Activated naive CD4-positive, alpha-beta T cell treated with anti-CD3 and anti-CD28 coated beads for 36 hours (primary cell): Measurements from ENCODE around the gene AFG3L2. TPM values are rescaled to one million over a fixed set of nuclear protein-coding genes. Genes with fewer than 3 reads are reported as not detected.
A peak's percentile ranks its signal among the peaks of the same experiment; 100 is the strongest.
"Not testable (repeated sequence)": the region's sequence is repeated elsewhere in the genome, so short reads cannot be mapped to it uniquely, and the experiment has no call there.

Experiments used
- CTCF ChIA-PET: fragments of 350-600 bp; sonication (Branson Sonifier 250); formaldehyde crosslinking; loops from one replicate; lab custom pipeline; 2021; ENCODE audit warnings: antibody characterized with exemption; lab: Charles Lee
- DNase-seq: peaks from one replicate; pipeline ENCODE4 v3.0.0-alpha.2; 2020
- H3K27ac Mint-ChIP-seq: one replicate; pipeline ENCODE4 v1.8.0; 2021; ENCODE audit warnings: mild to moderate bottlenecking, mixed read lengths
- H3K27me3 Mint-ChIP-seq: one replicate; pipeline ENCODE4 v1.8.0; 2021; ENCODE audit warnings: low read depth, mixed read lengths
- H3K36me3 Mint-ChIP-seq: one replicate; pipeline ENCODE4 v1.8.0; 2021; ENCODE audit warnings: low read depth, mixed read lengths
- H3K4me1 Mint-ChIP-seq: one replicate; pipeline ENCODE4 v1.8.0; 2021; ENCODE audit warnings: low read depth, mixed read lengths
- H3K4me3 Mint-ChIP-seq: one replicate; pipeline ENCODE4 v1.8.0; 2021; ENCODE audit warnings: mild to moderate bottlenecking, moderate library complexity, mixed read lengths
- H3K9me3 Mint-ChIP-seq: one replicate; pipeline ENCODE4 v1.8.0; 2021; ENCODE audit warnings: mixed read lengths
- intact Hi-C: fragments of 100-400 bp; cut with micrococcal nuclease; formaldehyde crosslinking; loops from one replicate; pipeline ENCODE4 v1.15.1; 2023
- total RNA-seq, 2 experiments: library from RNA; stranded (reverse); gene quantifications; one replicate each; pipeline ENCODE4 v1.2.3, GENCODE V29; 2021

Gene AFG3L2
- total RNA-seq: 10 to 100 TPM; 41.8 to 42.9 TPM

DNA sequence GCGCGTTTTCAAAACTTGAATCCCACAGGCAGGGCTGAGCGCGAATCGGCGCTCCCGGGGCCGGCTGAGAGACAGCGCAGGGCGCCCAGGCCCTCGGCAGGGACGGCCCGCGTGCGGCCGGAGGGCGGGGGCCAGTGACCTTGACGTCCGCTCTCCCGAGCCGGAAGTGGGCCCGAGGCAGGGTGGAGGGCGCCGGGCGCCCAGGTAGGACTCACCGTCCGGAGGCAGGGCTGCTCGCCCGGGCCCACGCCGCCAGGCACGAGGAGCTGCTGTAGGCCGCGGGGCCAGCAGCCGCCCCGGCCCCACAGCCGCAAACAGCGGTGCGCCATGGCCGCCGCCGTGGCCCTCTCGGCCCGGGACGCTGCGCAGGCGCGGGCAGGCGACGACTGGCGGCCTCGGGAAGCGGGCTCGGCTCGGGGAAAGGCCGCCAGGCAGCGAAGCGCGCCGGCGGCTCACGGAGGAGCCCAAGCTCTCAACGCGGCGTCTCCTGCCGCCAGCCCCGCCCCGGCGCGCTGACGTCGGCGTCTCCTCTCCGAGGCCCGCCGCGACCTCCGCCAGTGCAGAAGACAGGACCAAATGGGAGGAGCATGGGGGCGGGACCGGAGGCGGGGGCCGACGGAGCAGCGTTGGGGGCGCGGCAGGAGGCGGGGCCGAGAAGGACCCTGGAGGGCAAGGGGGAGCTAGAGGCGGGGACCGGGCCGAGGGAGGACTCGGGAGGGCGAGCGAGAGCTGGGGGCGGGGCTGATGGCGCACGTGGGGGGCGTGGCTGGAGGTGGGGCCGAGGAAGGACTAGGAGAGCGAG lies at the start of gene AFG3L2:
Gene AFG3L2 (minus strand): TSS at position 474 of the 802 bp plus-strand sequence. CDS start 145 bp downstream, at position 329.
- CTCF ChIA-PET: interaction anchor here (0.7 to 1.5 kb wide), 2 partner anchors 14 to 16 kb away, joined by 4 to 6 read pairs; no protein-coding TSS in a partner anchor
- Mint-ChIP-seq H3K36me3 (peaks cover 15% of the 10 kb centered on the region), H3K4me1 (peaks cover 46% of the 10 kb centered on the region), H3K4me3 (peak within 1 kb of the TSS; percentile 90), H3K9me3 (no peaks in the 10 kb centered on the region), H3K27ac (peak within 1 kb of the TSS; percentile 82), H3K27me3 (no peaks in the 10 kb centered on the region)
- intact Hi-C loops: loop anchor here (1.0 to 2.0 kb wide), 15 partner anchors 30 to 1192 kb away; partner anchors contain the start of genes CEP192, CEP76, CHMP1B and IMPA2
- DNase-seq: peak; percentile 100

DNA sequence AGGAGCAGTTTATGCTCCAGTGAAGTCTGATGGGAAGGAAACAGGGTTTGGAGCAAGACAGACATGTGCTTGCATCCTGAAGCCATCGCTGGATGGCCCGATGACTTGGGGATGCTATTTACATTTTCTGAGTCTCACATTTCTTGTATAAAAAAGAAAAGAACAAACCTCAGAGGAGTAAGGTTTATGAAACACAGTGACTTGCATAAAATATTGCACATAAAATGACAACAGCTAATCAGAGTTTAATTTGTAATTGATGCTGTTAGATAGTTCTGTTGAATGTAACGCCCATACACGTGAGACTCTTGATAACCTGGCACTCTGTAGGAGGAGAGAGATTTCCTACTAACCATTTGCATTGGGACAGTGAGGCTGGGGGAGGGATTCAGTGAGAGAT lies 47.2 kb upstream of the AFG3L2 start:
- intact Hi-C loops: no loop called here
- H3K27me3 Mint-ChIP-seq: peaks cover 4% of the 10 kb centered on the region
- H3K4me3 Mint-ChIP-seq: no peak overlapping the region
- H3K4me1 Mint-ChIP-seq: peaks cover 5% of the 10 kb centered on the region
- no peak for DNase-seq
- CTCF ChIA-PET: interaction anchor here (0.6 to 2.0 kb wide), 2 partner anchors 32 to 571 kb away, joined by 4 to 5 read pairs; no protein-coding TSS in a partner anchor
- no peaks in the 10 kb centered on the region for H3K9me3 Mint-ChIP-seq
- no peak overlapping the region for H3K27ac Mint-ChIP-seq
- H3K36me3 Mint-ChIP-seq: peaks cover 3% of the 10 kb centered on the region

DNA sequence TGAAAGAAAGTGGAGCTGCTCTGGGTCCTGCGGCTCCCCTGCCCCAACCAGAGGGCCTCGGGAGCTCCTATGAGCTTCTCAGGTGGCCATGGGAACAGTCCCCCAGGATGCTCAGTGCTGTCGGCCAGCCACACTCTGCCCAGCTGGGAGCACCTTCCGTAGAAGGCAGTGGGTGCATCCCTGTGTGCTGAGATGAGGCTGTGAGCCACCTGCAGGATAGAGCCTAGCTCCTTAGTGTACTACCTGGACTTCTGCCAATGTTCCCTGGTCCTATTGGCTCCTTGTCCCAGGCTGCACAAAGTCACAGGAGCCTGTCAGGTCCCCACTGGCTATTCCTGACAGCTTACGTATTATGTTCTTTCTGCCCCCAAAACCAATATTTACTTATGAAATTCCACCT lies 46.8 kb upstream of the AFG3L2 start:
- peaks cover 4% of the 10 kb centered on the region for H3K27me3 Mint-ChIP-seq
- intact Hi-C loops: no loop called here
- no peaks in the 10 kb centered on the region for H3K9me3 Mint-ChIP-seq
- H3K36me3 Mint-ChIP-seq: peaks cover 3% of the 10 kb centered on the region
- peaks cover 5% of the 10 kb centered on the region for H3K4me1 Mint-ChIP-seq
- no peak overlapping the region for H3K4me3 Mint-ChIP-seq
- no peak overlapping the region for H3K27ac Mint-ChIP-seq
- DNase-seq: no peak
- CTCF ChIA-PET: no interaction called here

DNA sequence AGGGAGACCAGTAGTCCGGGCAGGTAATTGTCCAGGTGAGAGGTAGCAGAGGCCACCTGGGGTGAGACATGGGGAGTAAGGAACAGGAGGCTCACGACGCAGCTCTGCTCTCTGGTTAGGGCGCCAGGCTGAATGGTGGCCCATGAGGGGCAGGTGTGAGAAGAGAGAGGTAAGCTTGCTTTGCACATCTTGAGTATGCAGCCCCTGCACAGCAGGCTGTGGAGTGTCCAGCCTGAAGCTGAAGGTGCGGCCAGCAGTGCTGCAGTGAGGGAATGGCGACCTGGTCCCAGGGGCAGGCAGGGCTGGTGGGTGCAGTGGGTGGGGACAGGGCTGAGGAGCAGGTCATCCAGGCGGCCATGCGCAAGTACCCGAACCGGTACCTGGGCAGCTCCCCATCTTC lies 46.4 kb upstream of the AFG3L2 start:
- no peak for DNase-seq
- peaks cover 4% of the 10 kb centered on the region for H3K27me3 Mint-ChIP-seq
- no peak overlapping the region for H3K4me3 Mint-ChIP-seq
- intact Hi-C loops: no loop called here
- H3K27ac Mint-ChIP-seq: no peak overlapping the region
- peaks cover 3% of the 10 kb centered on the region for H3K36me3 Mint-ChIP-seq
- H3K4me1 Mint-ChIP-seq: peaks cover 5% of the 10 kb centered on the region
- no peaks in the 10 kb centered on the region for H3K9me3 Mint-ChIP-seq
- CTCF ChIA-PET: no interaction called here

DNA sequence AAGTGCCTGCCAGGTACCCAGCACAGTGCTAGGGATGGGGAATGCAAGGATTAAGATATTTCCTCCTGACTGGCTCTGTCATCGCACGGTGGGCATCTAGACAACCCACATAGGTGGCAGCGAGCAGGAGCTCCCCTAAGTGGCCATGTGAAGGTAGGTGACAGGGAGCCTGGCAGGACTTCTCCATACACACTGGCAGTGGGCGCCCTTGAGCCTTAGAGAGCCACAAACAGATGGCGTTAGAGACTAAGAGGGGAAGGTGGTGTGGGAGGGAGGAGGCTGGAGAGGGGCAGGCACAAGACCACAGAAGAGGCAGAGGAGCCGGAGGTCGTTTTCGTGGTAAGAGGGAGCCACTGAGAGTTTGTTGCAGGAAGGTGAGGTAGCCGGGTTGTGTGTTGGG lies 45.9 kb upstream of the AFG3L2 start:
- CTCF ChIA-PET: interaction anchor here (1.0 kb wide), 1 partner anchor 31 kb away, joined by 3 read pairs; no protein-coding TSS in a partner anchor
- Mint-ChIP-seq H3K27ac (no peak overlapping the region), H3K4me3 (no peak overlapping the region), H3K9me3 (no peaks in the 10 kb centered on the region), H3K36me3 (peaks cover 3% of the 10 kb centered on the region), H3K4me1 (peaks cover 5% of the 10 kb centered on the region), H3K27me3 (peaks cover 4% of the 10 kb centered on the region)
- intact Hi-C loops: no loop called here
- DNase-seq: peak; percentile 26

DNA sequence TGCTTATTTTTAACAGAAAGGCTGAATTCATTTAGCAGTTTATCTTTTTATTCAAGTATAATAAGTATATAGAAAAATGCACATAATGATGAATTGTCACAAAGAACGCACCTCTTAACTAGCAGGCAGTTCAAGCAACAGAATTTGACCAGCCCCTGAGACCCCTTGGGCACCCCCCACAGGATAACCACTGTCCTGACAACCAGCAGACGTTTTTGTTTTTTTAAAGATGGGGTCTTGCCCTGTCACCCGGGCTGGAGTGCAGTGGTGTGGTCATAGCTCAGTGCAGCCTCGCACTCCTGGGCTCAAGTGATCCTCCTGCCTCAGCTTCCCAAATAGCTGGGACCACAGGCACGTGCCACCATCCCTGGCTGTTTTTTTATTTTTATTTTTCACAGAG lies 44.7 kb upstream of the AFG3L2 start:
- H3K9me3 Mint-ChIP-seq: no peaks in the 10 kb centered on the region
- CTCF ChIA-PET: no interaction called here
- no peak for DNase-seq
- intact Hi-C loops: no loop called here
- H3K4me3 Mint-ChIP-seq: no peak overlapping the region
- H3K27me3 Mint-ChIP-seq: peaks cover 4% of the 10 kb centered on the region
- peaks cover 5% of the 10 kb centered on the region for H3K4me1 Mint-ChIP-seq
- H3K36me3 Mint-ChIP-seq: peaks cover 3% of the 10 kb centered on the region
- no peak overlapping the region for H3K27ac Mint-ChIP-seq

DNA sequence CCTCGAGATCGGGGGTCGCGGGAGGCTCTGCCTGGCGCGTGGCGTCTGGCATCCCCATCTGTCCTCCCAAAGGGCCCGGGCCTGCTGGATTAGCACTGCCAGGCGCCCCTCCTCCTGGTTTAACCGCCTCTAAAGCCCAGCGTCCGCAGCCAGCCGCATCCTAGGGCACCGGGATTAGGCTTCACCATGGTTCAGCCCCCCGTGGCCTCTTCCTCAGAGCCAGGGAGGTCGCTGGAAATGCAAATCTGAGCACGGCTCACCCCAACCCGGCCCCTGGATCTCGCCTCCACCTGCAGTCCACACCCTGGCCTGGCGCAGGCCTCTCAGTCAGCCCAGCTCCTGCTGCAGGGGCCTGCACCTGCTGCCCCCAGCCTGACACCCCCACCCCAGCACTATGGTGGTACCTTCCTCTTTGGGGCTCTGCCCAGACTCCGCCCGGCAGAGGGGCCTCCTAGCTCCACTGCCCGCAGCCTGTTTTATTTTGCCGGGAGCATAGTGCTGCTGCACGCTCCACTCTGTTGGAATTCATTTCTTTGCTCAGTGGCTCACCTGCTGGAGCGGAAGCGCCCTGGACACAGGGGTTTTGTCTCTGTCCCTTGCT lies 43.9 kb upstream of the AFG3L2 start:
- H3K27ac Mint-ChIP-seq: no peak overlapping the region
- H3K4me3 Mint-ChIP-seq: peak overlapping the region; percentile 68
- peaks cover 5% of the 10 kb centered on the region for H3K4me1 Mint-ChIP-seq
- DNase-seq: no peak
- H3K36me3 Mint-ChIP-seq: peaks cover 3% of the 10 kb centered on the region
- H3K9me3 Mint-ChIP-seq: no peaks in the 10 kb centered on the region
- CTCF ChIA-PET: interaction anchor here (0.5 kb wide), 1 partner anchor 36 kb away, joined by 4 read pairs; no protein-coding TSS in a partner anchor
- intact Hi-C loops: loop anchor here (1.0 kb wide), 1 partner anchor 44 kb away; the partner anchor contains the start of gene AFG3L2
- peaks cover 4% of the 10 kb centered on the region for H3K27me3 Mint-ChIP-seq

DNA sequence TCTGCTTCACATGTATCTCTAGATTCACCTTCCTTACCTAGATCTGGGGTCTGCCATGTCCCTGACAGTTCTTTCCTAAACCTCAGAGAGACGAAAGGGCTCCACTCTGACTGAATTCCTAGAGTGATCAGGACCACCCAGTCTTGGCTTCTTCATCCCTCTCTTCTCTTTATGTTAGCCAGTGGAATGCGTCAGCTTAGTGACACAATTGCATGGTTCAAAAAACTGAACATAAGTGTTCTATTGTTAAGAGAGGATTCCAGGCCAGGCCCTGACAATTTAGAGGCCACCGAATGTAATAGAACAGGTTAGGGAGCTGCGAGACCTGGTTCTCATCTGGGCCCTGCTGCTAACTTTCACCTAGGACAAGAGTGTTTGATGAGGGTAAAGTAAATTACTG lies 40.7 kb upstream of the AFG3L2 start:
- H3K4me3 Mint-ChIP-seq: no peak overlapping the region
- H3K9me3 Mint-ChIP-seq: no peaks in the 10 kb centered on the region
- intact Hi-C loops: no loop called here
- no peaks in the 10 kb centered on the region for H3K36me3 Mint-ChIP-seq
- H3K27ac Mint-ChIP-seq: no peak overlapping the region
- peaks cover 4% of the 10 kb centered on the region for H3K27me3 Mint-ChIP-seq
- no peak for DNase-seq
- CTCF ChIA-PET: interaction anchor here (0.6 kb wide), 1 partner anchor 27 kb away, joined by 3 read pairs; no protein-coding TSS in a partner anchor
- H3K4me1 Mint-ChIP-seq: peaks cover 5% of the 10 kb centered on the region

DNA sequence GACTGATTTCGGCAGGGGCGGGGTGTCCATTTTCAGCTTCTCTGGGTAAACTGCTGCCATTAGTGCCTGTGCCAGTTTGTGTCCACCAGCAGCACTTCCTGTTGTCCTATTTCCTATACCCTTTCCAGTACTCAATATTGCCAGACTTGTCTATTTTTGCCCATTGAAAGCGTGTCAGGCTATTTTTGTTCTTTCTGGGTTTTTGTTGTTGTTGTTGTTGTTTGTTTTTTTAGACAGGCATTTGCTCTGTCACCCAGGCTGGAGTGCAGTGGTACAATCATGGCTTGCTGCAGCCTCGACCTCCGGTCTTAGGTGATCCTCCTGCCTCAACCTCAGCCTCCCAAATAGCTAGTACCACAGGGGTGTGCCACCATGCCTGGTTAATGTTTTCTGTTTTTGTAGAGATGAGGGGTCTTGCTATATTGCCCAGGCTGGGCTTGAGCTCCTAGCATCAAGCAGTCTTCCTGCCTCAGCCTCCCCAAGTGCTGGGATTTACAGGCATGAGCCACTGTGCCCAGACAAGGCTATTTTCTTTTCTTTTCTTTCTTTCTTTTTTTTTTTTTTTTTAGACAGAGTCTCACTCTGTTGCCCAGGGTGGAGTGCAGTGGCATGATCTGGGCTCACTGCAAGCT lies 39.2 kb upstream of the AFG3L2 start:
- no peak overlapping the region for H3K4me3 Mint-ChIP-seq
- peaks cover 5% of the 10 kb centered on the region for H3K4me1 Mint-ChIP-seq
- H3K36me3 Mint-ChIP-seq: no peaks in the 10 kb centered on the region
- CTCF ChIA-PET: interaction anchor here (0.7 kb wide), 1 partner anchor 19 kb away, joined by 3 read pairs; no protein-coding TSS in a partner anchor
- intact Hi-C loops: no loop called here
- no peak overlapping the region for H3K27ac Mint-ChIP-seq
- no peaks in the 10 kb centered on the region for H3K9me3 Mint-ChIP-seq
- H3K27me3 Mint-ChIP-seq: peaks cover 2% of the 10 kb centered on the region
- DNase-seq: no peak

DNA sequence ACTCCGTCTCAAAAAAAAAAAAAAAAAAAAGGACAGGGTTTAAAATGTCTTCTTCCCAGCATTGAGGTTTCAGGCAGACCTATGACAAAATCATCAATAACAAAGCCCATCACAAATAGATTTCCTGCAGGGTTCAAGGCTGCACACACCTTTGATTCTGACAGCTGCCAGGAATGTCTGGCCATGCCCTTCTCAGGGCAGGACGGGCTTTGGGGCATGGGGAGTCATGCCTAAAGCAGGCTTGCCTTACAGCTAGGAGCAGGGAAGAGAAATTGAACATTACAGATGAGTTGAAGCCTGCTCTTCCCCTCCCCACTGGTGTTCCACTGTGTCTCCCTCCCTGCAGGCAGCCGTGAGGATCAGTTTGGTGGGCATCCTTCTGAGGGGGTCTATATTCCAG lies 34.4 kb upstream of the AFG3L2 start:
- CTCF ChIA-PET: no interaction called here
- Mint-ChIP-seq H3K36me3 (no peaks in the 10 kb centered on the region), H3K4me1 (peaks cover 9% of the 10 kb centered on the region), H3K27ac (no peak overlapping the region), H3K9me3 (no peaks in the 10 kb centered on the region), H3K27me3 (peaks cover 15% of the 10 kb centered on the region), H3K4me3 (no peak overlapping the region)
- intact Hi-C loops: no loop called here
- no peak for DNase-seq

DNA sequence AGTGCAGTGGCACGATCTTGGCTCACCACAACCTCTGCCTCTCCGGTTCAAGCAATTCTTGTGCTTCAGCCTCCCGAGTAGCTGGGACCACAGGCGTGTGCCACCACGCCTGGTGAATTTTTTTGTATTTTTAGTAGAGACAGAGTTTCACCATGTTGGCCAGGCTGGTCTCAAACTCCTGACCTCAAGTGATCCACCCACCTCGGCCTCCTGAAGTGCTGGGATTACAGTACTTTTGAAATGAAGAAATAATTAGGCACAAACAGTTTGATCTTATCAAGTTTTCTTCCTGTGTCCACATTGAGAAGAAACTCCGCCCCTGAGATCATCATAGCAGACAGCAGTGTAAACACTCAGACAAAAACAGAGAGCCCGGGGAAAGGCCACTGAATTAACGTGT lies 33.7 kb upstream of the AFG3L2 start:
- CTCF ChIA-PET, H3K4me3 Mint-ChIP-seq, intact Hi-C loops, DNase-seq, H3K27ac Mint-ChIP-seq, H3K36me3 Mint-ChIP-seq, H3K9me3 Mint-ChIP-seq: not testable (repeated sequence)
- Mint-ChIP-seq H3K4me1 (peaks cover 13% of the 10 kb centered on the region), H3K27me3 (peaks cover 22% of the 10 kb centered on the region)

DNA sequence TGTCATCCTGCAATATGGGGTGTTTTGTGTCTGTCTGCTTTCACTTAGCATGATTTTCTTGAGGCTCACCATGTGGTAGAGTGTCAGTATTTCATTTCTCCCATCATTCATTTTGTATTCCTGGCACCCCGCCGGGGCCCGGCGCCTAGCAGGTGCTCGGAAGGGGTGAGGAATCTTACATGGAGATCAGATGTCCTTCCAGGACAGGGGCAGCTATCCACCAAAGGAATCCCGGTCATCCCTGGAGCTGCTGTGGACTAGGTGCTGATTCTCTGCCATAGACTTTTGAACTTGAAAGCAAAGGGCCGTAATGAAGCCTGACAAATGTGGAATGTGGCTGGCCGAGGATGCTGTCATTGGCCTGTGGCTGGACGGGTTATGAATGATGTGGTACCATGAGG lies 33.1 kb upstream of the AFG3L2 start:
- peaks cover 26% of the 10 kb centered on the region for H3K27me3 Mint-ChIP-seq
- no peaks in the 10 kb centered on the region for H3K36me3 Mint-ChIP-seq
- no peak overlapping the region for H3K4me3 Mint-ChIP-seq
- CTCF ChIA-PET: no interaction called here
- H3K9me3 Mint-ChIP-seq: no peaks in the 10 kb centered on the region
- peaks cover 13% of the 10 kb centered on the region for H3K4me1 Mint-ChIP-seq
- intact Hi-C loops: no loop called here
- no peak for DNase-seq
- H3K27ac Mint-ChIP-seq: no peak overlapping the region
